ENCODE results near the gene GUCY1A2.
"Not testable (repeated sequence)": the region's sequence is repeated elsewhere in the genome, so short reads cannot be mapped to it uniquely, and the experiment has no call there.

The GUCY1A2 gene

GRCh38 chr11:106840146-106840545 lies 178.1 kb downstream of the GUCY1A2 start:
- DNase-seq (ENCODE audit: low read depth in 2 of 2): no peak

- no peak for DNase-seq (ENCODE audit: low read depth in 2 of 2)
These were observed 183.7 kb downstream of the GUCY1A2 start for GRCh38 chr11:106834567-106834966.

- DNase-seq (ENCODE audit: low read depth in 2 of 2): no peak
These were observed 189.3 kb downstream of the GUCY1A2 start for GRCh38 chr11:106828976-106829375.

GRCh38 chr11:106828576-106828975 lies 189.7 kb downstream of the GUCY1A2 start:
- DNase-seq (ENCODE audit: low read depth in 2 of 2): no peak

- DNase-seq (ENCODE audit: low read depth in 2 of 2): no peak
These were observed 190.6 kb downstream of the GUCY1A2 start for GRCh38 chr11:106827687-106828086.

GRCh38 chr11:106826558-106826957 lies 191.7 kb downstream of the GUCY1A2 start:
- not testable (repeated sequence) for DNase-seq (ENCODE audit: low read depth in 2 of 2)

GRCh38 chr11:106821826-106822225 lies 196.4 kb downstream of the GUCY1A2 start:
- DNase-seq (ENCODE audit: low read depth in 2 of 2): no peak

GRCh38 chr11:106821291-106821690 lies 197.0 kb downstream of the GUCY1A2 start:
- DNase-seq (ENCODE audit: low read depth in 2 of 2): no peak

- no peak for DNase-seq (ENCODE audit: low read depth in 2 of 2)
These were observed 199.8 kb downstream of the GUCY1A2 start for GRCh38 chr11:106818443-106818842.

GRCh38 chr11:106815209-106815608 lies 203.1 kb downstream of the GUCY1A2 start:
- no peak for DNase-seq (ENCODE audit: low read depth in 2 of 2)

- no peak for DNase-seq (ENCODE audit: low read depth in 2 of 2)
These were observed 204.5 kb downstream of the GUCY1A2 start for GRCh38 chr11:106813806-106814205.

GRCh38 chr11:106794058-106794457 lies 224.2 kb downstream of the GUCY1A2 start:
- no peak for DNase-seq (ENCODE audit: low read depth in 2 of 2)

GRCh38 chr11:106789406-106789805 lies 228.9 kb downstream of the GUCY1A2 start:
- DNase-seq (ENCODE audit: low read depth in 2 of 2): no peak

GRCh38 chr11:106787454-106787853 lies 230.8 kb downstream of the GUCY1A2 start:
- DNase-seq (ENCODE audit: low read depth in 2 of 2): no peak

GRCh38 chr11:106785913-106786650 lies 232.2 kb downstream of the GUCY1A2 start:
- DNase-seq (ENCODE audit: low read depth in 2 of 2): no peak

GRCh38 chr11:106777302-106777701 lies 241.0 kb downstream of the GUCY1A2 start:
- not testable (repeated sequence) for DNase-seq (ENCODE audit: low read depth in 2 of 2)

- DNase-seq (ENCODE audit: low read depth in 2 of 2): no peak
These were observed 247.7 kb downstream of the GUCY1A2 start for GRCh38 chr11:106770489-106771085.

GRCh38 chr11:106765469-106766258 lies 252.6 kb downstream of the GUCY1A2 start:
- DNase-seq (ENCODE audit: low read depth in 2 of 2): no peak

GRCh38 chr11:106763501-106763900 lies 254.8 kb downstream of the GUCY1A2 start:
- DNase-seq (ENCODE audit: low read depth in 2 of 2): no peak

GRCh38 chr11:106761745-106762144 lies 256.5 kb downstream of the GUCY1A2 start:
- no peak for DNase-seq (ENCODE audit: low read depth in 2 of 2)

- DNase-seq (ENCODE audit: low read depth in 2 of 2): no peak
These were observed 257.0 kb downstream of the GUCY1A2 start for GRCh38 chr11:106761240-106761639.

- no peak for DNase-seq (ENCODE audit: low read depth in 2 of 2)
These were observed 270.2 kb downstream of the GUCY1A2 start for GRCh38 chr11:106748059-106748458.

GRCh38 chr11:106745941-106746340 lies 272.3 kb downstream of the GUCY1A2 start:
- DNase-seq (ENCODE audit: low read depth in 2 of 2): no peak
